Fibroblast of peridontal ligament (primary cell): ENCODE results near the gene RPS18.

Experiments used
- DNase-seq: peaks from one replicate; pipeline ENCODE4 v3.0.0-alpha.2; 2010; ENCODE audit errors: extremely low read depth

The RPS18 gene

DNA sequence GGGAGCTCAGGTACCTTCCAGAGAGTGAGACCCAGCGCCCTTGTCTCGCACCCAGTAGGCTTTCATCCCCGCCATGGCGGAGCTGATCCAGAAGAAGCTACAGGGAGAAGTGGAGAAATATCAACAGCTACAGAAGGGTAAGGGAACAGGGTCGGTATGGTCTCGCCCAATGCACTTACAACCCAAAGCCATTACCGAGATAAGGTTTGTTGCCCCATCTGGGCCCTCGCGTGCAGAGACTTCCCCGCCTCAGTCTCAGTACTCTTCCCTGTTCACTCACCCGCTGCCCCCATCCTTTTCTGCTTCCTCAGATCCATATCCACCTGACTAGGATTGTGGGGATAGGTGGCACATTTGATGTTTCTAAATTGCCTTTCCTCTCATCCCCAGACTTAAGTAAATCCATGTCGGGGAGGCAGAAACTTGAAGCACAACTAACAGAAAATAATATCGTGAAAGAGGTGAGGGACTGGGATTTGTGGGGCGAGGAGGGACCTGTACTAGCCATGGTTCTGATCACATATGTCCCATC is 18.0 kb downstream of the RPS18 start:
- DNase-seq = no peak

DNA sequence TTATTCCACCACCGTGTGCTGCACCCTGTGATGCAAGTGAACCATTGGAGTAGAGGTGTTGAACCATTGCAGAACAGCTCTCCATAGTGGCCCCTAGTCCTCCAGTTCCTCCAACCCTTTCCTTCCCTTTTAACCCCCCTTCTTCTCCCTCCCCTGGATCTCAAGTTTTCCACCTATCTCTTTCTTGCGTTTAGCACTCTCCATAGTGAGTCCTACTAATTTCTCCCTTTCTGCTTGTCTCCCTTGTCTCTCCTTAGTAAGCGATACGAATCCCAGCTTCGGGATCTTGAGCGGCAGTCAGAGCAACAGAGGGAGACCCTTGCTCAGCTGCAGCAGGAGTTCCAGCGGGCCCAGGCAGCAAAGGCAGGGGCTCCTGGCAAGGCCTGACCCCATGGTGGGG is 18.6 kb downstream of the RPS18 start:
- no peak for DNase-seq

GRCh38 chr6:33292996-33293682 is 21.3 kb downstream of the RPS18 start:
- DNase-seq = no peak

DNA sequence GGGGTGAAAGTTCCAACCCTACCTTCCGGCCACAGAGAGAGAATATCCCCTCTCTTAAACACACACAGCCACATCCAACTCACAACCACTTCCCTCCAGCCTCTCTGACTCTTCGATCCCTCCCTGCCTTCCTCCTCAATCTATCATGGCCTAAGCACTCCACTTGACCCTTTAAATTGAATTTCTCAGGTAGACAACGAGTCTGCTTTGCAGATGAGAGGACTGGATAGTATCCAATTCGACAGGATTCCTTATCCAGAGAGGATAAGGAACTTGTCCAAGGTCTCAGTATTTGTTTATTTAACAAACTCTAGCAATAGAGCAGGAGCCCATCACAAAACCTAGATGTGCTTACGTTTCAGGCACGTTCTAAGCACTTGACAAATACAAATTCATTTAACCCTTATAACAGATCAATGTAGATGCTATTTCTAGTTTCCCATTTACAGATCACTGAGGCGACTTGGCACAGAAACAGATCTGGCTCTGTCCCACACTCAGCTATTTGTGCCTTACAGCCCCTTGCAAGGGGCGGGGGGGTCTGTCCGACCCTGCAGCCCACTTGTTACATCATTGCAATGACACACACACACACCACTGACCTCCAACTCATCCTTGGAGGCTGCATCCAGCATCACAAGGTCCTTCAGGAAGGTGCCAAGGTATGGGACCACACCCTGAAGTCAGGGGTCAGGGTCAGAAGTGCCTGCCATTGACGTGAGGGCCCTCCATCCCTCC is 22.4 kb downstream of the RPS18 start:
- no peak for DNase-seq

GRCh38 chr6:33295621-33296369 is 23.9 kb downstream of the RPS18 start:
- DNase-seq = no peak

DNA sequence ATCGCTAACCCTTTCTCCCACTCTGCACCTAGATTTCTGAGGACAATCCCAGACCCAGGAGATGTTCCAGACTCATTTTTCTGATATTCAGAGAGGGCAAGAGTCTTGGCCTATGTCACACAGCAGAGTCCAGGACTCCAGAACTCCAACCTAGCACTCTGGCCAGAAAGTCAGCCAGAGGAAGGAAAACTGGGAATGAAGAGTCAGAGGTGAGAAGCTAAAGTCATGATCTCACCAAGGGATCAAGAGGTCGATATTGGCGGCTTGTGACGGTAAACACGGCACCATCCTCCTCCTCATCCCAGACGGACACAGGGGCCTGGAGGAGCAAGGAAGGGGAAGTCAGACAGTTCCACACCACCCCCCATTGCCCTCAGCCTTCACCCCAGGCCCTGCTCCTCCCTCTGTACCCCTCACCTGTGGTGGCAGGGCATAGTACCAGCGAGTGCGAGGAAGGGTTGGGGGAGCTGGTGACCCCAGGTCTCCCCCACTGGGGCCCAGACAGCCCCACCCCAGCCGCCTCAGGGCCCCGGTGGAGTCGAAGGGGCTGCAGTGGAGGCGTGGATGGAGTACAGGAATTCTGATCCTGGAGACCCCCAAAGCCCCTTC is 25.0 kb downstream of the RPS18 start:
- DNase-seq = no peak

- no peak for DNase-seq
These were observed 25.6 kb downstream of the RPS18 start for GRCh38 chr6:33297406-33297955.

- DNase-seq = peak; percentile 85
These were observed 26.3 kb downstream of the RPS18 start for GRCh38 chr6:33297956-33298772.

GRCh38 chr6:33298773-33299236 is 26.9 kb downstream of the RPS18 start, which contains the start of gene RGL2:
RGL2 (minus strand) TSS chr6:33298942; CDS start chr6:33298610, 332 bp downstream.
- DNase-seq = peak; percentile 25

- peak; percentile 87 for DNase-seq
These were observed 27.5 kb downstream of the RPS18 start for GRCh38 chr6:33299237-33299944.

DNA sequence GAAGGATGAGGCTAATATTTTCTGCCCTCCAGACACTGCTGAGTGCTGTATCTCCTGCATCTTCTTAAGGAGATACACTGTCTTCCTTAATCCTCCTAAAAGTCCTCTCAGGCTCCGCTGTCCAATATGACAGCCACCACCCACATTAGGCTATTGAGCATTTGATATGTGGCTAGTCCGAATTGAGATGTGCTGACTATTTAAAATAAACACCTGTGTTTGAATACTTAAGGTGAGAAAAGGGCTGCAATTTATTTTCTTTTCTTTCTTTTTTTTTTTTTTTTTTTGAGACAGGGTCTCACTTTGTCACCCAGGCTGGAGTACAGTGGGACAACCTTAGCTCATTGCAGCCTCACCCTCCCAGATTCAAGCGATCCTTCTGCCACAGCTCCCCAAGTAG is 30.0 kb downstream of the RPS18 start:
- DNase-seq = no peak

- no peak for DNase-seq
These were observed 32.3 kb downstream of the RPS18 start for GRCh38 chr6:33304216-33304615.

DNA sequence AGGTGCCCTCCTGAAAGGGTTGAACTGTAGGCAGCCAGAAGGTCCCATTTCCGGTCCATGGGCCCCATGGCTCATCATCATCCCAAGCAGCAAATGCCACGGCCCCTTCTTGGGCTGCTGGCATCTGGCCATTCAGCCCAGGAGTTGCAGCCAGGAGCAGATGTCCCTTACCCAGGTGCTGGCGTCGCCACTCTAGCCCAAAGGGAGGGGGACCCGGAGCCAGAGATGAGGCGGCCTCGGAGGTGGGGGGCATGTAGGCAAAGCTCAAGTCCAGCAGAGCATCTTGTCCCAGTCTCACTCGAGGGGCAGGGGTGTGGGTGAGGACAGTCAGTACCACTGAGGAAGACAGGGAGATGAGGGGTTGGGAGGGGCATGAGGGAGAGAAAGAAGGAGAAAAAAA is 33.2 kb downstream of the RPS18 start:
- no peak for DNase-seq

- no peak for DNase-seq
These were observed 34.5 kb downstream of the RPS18 start for GRCh38 chr6:33306356-33306755.

DNA sequence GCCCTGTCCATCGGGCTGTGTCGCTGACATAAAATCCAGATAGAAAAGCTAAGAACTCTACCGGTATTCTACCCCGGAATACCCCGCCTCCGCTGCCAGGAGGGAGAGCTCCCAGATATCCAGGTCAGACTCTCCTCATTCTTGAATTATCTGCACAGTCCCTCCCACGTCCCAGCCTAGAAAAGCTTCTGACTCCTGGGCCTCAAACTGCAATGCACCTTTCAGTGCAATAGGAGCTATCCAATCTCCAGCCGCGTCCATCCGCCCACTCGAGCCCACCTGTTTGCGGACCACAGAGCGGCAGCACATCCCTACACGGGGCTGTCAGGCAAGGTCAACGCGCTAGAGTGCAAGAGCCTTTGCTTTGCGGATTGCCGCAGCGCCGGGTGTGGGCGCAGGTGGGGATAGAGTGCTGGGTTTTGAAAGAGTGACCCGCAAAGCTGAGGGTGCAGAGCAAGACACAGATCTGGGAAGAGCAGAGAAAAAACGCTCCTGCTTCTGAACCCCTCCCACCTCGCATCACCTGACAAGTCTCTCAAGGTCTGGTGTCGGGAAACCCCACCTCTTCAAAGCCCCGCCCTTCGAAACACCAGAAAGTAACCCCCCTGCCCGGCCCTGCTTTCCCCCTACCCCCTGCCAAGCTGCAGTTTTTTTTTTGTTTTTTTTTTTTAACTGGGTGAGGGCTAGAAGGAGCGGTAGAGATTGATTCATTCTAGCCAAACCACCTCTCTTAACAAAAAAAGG is 40.7 kb downstream of the RPS18 start:
- peak; percentile 58 for DNase-seq

DNA sequence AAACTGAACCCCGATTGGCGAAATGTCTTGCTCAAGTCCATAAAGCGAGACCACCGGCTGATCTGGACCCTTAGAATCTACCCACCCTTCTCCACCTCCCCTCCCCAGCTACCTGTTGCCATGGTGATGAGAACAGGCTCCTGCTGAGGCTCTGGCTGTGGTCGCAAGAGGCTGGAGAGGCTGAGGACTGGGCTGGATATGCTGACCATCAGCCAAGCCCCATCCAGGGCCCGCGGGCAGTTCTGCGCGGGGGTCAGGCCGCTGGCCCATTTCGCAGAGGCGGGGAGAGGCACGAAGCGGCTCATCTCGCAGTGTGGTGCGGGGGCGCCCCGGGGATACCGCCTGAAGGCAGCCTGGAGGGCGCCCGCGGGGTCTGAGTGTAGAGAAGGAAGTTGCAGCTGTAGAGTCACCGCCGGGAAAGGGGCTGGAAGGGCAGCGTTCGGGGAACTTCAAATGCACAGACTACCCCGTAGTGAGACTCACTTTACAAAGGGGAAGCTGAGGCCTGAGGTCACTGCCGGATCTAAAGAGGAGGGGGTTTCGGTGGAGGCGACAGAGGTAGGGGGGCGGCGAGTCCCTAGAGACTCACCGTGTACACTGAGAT is 41.3 kb downstream of the RPS18 start:
- DNase-seq = peak; percentile 15

GRCh38 chr6:33313709-33314514 is 42.0 kb downstream of the RPS18 start, which contains the start of gene TAPBP:
TAPBP (minus strand) TSS chr6:33314078; CDS start chr6:33314041, 37 bp downstream.
- peak; percentile 55 for DNase-seq

GRCh38 chr6:33314515-33314942 is 42.7 kb downstream of the RPS18 start:
- peak; percentile 58 for DNase-seq
